ENCODE data around the gene SAPCD2.
"Not testable (repeated sequence)": the region's sequence is repeated elsewhere in the genome, so short reads cannot be mapped to it uniquely, and the experiment has no call there.

SAPCD2 gene

DNA sequence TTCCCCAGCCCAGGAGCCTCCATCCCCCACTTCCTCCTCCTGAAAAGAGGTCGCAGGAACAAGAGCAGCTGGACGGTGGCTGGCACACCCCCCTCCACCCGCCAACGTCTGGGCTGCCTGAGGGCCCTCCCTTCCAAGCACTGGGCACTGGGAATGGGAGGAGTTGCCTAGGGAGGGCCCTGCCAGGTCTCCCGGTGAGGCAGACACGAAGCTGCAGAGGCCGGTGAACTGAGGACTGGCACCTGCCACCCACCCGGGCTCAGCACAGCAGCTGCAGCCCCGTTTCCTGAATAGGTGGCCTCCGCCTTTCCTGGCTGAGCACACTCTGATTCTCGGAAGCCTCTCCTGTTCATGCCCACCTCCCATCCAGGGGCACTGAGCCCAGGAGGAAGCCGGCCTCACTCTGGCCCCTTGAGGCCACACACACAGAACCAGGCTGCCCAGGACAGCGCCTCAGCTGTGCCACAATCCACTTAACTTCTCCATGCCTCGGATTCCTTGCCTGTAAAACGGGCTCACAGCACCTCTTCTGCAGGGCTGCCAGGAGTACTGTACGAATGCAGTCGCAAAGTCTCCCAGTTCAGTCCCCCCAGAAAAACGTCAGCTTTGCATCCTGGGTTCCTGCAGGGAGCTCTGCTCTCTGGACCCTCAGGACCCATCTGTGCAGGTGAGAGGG lies 25.7 kb downstream of the SAPCD2 start:
- no peak for DNase-seq

DNA sequence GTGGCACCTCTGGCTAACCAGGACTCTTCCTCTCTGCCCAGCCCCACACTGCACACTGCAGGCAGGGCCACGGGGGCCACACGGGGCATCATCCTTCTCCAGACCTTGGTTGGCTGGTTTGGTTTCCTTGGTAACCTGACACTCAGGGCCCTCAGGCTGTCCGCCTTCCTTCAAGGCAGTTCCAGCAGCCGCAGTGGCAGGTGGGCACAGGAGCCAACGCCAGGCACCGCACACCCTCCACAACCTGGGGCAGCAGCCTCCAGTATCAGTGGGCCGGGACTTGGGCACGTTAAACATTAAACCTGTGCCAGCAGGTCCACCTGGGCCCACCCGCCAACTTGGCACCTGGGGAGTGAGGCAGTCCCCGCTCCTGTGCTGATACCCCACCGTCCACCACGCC lies 26.3 kb downstream of the SAPCD2 start:
- DNase-seq, result no peak

DNA sequence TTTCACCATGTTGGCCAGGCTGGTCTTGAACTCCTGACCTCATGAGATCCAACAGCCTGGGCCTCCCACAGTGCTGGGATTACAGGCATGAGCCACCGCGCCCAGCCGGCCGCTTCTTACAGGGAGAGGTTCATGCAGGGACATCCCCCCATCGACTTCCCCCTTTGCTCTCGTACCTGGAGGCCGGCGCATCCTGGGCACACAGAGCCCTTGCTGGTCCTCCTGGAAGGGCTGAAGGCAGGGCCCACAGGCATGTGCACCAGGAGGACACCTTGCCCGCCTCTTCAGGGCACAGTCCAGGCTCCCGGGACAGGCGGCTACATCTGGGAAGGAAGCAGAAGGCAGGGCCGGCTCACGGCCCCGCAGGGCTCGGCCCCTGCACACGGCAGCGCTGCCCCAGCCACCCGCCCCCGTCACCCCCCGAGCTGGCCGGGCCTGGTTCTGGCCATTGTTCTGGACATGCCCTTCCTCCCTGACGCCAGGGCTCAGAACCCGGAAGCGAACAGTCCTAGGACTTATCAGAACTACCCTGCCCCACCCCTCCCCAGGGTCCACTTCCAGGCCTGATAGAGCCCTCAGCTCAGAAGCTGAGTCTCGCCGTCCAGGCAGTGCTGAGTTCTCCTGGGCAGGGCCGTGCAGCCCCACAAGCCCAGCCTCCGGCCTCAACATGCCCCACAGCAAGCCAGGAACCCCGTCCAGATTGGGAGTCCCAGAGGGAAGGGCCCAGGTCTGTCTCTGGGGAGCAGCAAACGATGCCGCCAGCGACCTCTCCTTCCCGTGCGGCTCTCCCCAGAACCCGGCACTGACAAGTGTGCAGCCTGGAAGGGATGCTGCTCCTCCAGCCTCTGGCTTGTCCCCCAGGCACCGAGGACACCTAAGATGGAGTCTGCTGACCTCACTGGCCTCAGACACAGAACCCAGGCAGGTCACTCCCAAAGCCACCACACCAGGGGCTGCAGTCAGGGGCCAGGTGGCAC lies 27.3 kb downstream of the SAPCD2 start:
- DNase-seq, result no peak

DNA sequence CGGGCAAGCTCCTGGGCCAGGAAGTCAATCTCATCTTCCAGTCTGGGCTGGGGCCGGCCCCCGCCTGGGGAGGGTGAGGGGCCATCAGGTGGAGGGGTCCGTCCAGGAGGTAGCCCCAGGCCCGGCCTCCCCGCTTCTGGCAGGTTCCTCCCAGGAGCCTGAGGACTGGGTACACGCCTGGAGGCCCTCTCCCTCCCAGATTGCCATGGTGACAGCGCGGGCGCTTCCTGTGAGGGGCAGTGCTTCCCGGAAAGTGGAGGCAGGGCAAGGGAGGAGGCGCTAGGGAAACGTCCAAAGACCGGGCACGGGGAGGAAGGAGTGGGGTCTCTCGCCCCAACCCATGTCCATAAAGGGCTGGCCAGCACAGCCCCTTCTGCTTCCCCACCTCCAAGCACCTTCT lies 29.2 kb downstream of the SAPCD2 start:
- DNase-seq, result no peak

DNA sequence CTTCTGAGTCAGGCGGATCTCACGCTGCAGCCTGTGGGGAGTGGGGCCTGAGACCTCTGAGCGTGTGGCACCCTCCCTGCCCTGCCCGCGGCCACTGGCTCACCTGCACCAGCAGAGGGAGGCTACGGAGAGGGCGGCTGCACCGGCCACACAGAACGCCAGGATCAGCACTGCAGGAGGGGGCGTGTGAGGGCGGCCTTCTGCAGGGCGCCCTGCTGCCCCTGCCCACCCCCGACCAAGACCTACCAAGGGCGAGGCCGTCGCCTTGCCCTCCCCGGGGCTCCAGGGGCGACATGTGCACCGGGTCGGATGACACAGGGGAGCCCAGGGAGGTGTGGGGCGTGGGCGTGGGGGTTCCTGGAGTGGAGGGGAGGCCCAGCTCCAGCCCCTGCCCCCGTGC lies 29.8 kb downstream of the SAPCD2 start:
- DNase-seq, result no peak

DNA sequence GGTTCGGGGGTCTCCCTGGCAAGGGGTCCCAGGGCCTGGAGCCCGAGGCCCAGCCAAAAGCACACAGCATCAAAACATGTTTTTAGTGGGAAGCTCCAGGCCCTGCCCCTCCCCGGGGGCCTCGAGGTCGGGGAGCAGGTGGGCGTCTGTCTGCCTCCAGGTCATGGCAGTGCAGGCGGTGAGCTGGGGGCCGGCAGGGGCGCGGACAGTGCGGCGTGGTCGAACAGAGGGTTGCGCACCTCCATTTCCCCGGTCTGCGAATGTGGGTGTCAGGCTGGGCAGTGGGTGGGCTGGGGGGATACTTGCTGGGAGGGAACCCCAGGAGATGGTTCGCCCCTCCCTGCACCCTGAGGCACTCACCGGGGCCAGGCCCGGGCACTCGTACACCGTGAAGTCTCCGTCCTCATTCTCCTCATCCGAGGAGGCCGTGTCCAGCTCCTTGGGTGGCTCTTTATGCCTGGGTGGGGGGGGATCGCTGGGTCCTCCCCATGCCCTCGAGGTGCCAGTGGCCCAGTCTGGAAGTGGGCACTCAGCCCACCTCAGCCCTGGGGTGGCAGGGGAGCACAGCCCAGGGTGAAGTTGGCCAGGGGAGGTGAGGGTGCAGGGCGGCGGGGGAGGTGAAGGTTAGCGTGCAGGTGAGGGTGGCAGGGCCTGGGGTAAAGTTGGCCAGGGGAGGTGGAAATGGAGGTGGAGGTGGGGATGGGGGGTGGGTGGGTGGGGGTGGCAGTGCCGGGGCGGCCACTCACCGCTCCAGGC lies 30.6 kb downstream of the SAPCD2 start:
- no peak for DNase-seq

DNA sequence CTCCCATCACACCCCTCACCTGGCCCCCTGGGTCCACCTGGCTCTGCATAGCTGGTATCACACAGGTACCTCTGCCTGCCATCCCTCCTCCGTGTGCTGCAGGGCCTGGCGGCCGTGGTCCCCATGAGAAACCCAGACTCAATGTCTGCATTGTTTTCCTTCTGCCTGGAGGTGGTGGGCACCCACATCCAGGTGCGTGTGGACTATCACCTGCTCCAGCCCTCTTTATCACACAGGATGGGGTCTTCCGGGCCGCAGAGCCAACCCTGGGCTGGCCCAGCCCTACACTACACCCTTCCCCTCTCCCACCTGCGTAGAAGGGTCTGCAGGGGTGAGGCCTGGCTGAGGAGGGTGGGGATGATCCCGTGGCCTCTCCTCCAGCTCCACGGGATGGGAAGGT lies 31.4 kb downstream of the SAPCD2 start:
- DNase-seq, result no peak

DNA sequence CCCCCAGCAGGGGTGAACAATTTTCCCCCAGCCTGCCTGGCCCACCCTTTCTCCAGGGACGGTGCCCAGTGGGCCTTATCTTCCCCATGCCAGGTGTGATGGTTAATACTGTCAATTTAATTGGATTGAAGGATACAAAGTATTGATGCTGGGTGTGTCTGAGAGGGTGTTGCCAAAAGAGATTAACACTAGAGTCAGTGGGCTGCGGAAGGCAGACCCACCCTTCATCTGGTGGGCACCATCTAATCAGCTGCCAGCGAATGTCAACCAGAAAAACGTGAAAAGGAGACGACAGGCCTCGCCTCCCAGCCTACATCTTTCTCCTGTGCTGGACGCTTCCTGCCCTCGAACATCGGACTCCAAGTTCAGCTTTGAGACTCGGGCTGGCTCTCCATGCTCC lies 32.9 kb downstream of the SAPCD2 start:
- no peak for DNase-seq

DNA sequence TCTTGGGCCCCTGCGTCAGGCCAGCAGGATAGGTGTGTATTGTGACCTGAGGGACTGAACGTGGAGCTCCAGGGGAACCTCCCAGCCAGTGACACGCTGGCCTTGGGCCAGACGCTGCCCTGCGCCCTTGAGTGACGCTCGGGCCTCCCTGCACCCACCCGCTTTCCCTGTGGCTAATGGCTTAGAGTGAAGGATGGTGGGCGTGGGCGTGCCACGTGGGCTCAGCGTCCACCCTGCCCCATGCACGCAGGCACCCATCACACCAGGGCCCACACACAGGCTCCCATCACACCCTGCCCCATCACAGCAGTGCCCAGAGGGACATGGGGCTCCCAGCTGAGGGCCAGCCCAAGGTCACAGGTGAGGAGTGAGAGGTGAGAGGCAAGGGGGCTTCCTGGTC lies 33.3 kb downstream of the SAPCD2 start:
- DNase-seq, result no peak

DNA sequence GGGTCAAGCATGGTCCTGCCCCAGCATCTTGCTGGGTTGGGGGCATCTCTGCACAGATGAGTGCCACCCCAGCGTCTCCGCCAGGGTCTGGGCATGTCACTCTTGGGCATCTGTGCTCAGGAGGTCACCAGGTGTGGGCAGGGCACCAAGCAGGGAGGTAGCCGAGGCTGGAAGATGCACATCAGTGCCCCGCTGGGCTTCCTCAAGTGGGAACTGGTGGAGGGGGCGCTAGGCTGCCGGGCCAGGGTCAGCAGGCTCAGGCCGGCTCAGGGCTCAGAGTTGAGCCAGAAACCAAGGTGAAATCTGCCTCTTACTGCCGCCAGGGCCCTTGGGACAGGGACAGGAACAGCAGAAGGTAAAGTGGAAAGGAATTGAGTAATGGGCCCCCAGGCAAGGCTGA lies 34.4 kb downstream of the SAPCD2 start:
- no peak for DNase-seq

DNA sequence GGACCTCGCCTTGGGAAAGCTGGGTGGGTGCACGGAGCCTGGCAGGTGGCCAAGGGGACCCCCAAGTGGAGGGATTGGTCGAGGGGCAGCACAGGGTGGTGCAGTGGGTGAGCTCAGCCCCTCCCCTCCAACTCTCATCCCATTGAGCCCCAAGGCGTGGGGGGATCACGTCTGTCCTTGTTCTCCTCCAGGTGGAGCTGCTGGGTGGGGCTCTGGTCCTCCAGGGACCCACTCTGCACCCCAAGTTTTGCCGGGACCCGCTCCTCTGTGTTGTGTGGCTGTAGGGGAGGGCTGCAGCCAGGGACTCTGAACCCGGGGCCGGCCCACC lies 34.9 kb downstream of the SAPCD2 start:
- DNase-seq, result no peak

DNA sequence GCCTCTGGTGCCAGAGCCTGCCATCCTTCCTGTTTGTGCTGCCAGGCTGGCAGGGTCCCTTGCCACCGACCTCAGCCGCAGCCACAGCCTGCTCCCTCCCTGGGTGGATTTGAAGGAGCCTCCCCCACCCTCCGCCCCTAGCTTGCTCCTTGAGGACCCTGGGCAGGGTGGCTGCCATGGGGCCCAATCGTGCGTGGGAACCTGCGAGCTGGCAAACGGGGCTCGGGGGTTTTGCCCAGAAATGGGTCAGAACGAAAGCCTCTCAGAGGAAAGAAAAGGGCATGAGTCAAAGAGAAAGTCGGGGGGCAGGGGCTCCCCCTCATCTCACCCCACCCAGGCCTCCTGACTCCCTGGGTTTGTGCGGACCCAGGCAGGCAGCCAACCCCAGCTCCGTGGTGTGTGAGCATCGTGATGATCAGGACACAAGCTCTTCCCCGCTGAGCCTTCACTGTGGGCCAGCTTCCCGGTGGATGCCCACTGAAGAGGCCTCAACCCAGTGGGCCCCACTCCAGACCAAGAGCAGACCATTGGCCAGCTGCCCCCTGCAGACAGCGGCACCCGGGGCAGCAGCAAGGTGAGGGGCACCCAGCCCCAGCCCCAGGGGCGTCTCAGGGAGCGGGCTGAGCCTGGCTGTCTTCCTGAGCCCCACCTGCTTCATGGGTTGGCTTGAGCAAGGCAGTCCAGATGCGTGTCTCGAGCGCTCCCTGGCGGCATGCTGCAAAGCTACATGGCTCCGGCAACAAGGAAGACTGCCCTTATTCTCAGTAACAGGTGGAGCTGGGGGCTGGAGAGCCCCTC lies 35.4 kb downstream of the SAPCD2 start:
- peak; percentile 92 for DNase-seq

DNA sequence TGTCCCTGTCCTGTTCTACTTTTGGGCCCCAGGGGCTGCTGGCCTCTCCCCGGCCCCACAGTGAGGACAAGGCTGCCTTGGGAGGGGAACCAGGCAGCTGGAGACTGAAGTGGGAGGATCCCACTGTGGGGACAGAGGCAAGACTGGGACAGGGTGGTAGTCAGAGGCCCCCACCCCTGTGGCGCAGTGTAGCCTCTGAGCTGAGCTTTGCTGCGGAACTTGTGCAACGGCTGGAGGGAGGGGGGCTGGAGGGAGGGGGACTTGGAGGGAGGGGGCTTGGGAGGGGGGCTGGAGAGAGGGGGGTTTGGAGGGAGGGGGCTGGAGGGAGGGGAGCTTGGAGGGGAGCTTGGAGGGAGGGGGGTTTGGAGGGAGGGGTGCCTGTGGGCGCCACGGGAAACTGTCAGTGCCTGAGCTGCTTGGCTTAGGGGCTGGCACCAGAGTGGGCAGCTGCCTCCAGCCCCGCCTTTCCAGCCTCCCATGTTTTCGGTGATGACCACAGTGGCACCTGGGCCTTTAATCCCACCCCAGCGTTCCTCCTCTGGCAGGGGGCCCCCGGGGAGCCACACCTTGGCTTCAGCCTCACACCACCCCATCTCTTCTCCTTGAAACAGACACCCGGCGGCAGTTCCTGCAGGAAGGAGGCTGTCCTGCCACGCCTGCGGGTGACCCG lies 36.2 kb downstream of the SAPCD2 start:
- DNase-seq, result no peak

DNA sequence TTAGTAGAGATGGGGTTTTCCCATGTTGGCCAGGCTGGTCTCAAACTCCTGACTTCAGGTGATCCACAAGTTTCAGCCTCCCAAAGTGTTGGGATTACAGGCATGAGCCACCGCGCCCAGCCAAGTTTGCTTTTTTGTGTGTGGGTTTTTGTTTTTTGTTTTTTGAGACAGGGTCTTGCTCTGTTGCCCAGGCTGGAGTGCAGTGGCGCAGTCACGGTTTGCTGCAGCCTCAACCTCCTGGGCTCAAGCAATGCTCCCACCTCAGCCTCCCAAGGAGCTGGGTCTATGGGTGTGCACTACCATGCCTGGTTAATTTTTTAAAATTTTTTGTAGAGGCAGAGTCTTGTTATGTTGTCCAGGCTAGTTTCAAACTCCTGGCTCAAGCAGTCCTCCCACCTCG lies 36.9 kb downstream of the SAPCD2 start:
- not testable (repeated sequence) for DNase-seq

DNA sequence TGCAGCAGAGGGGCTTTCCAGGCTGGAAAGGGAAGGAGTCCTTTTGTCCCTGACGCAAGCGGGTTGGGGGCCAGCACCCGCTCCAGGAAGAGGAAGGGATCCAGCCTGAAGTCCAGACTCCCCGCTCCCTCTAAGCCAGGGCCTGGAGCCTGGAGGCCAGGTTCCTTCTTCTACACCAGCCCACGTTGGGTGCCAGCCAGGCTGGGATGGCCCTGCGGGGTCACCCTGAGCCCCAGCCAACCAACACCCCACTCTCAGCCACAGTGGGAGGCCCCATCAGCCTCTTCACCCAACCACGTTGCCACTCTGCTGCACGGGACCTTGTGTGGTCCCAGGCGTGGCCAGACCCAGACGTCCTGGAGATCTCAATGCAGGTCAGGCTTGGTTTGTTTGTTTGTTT lies 37.5 kb downstream of the SAPCD2 start:
- peak; percentile 26 for DNase-seq

DNA sequence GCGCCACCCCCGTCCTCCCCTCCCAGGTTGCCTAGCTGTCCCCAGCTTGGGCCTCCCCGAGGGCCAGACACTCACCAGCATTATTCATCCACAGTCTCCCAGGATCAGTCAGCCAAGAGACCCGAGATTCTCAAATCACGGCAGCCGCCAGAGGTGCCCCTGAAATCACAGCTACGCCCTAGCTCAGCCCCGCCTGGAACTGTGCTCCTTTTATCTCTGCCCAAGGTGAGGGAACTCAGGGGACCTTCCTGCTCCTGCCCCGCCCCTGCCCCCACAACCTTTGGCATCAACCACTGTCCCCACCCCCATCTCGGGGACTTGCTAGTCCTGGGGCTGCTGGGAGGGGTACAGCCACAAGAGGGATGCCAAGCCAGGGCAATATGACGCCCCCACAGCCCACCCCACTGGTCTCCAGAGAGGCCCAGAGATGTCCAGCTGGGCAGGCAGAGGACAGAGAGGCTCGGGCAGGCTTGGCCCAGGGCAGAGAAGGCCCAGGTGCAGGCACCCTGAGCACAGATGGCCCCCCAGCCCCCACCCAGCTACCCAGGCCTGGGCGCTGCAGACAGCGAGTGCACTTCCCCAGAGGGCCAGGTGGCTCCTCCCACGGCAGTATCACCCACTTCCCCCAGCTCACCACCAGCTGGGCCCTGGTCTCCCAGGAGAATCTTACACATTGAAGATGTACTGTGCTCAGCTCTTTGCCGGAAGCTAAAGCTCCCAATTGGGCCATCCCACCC lies 38.3 kb downstream of the SAPCD2 start, which contains the start of gene FUT7:
TSS of gene FUT7 (minus strand) at position 185 of the 737 bp plus-strand sequence. CDS start at position 88, 97 bp downstream.
- DNase-seq, result peak; percentile 46

DNA sequence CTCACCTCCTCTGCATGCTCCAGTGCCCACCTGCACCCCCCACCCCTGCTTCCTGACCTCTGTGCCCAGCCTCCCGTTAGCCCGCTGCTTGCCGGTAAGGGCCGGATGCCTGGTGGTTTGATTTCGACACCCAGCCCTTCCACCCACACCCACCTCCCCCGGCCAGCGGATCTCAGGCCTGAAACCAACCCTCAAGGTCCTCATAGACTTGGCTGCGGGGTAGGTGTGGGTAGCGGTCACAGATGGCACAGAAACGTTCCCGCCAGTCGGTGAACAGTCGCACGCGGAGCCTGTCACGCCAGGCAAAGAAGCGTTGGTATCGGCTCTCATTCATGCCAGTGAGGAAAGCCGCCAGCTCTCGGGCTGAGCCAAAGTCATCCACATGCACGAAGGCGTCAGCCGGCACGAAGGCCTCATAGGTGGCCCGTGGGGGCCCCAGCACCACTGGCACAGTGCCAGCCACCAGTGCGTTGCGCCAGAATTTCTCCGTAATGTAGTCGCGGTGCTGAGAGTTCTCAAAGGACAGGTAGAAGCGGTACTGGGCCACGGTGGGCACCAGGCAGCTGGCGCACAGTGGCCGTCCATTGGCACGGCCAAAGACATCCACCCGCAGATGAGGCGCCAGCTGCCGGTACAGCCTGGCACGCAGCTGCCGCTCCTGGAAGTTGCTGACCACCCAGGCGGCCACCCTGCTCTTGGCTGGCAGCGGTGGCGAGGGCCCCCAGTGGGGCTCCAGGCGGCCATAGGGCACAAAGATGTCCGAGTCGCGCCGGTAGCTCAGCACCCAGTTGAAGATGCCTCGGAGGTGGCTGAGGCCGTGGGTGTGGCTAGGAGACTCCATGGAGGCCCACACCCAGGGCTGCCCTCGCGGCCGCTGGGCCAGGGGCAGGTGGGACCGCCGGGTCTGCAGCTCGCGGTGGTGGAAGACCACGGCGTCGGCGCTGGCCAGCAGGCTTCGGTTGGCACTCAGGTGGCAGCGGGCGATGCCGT lies 39.5 kb downstream of the SAPCD2 start:
- peak; percentile 51 for DNase-seq

DNA sequence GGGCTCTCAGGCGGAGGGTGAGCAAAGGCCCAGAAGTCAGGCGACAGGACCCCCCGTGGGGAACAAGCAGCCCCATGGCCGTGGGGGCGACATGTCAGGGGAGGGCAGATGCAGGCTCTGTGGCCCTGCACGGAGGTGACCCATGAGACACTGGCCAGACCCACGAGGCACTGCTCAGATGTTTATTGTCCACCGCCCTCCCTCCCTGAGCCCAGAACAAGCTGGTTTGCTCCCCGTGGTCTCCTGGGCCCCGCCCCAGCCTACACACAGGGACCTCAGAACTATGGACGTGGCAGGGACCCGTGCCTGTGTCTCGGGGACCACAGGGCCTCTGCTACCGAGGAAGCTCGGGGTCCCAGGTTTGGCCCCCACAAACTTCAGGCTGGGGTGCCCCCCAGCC lies 40.4 kb downstream of the SAPCD2 start:
- no peak for DNase-seq

DNA sequence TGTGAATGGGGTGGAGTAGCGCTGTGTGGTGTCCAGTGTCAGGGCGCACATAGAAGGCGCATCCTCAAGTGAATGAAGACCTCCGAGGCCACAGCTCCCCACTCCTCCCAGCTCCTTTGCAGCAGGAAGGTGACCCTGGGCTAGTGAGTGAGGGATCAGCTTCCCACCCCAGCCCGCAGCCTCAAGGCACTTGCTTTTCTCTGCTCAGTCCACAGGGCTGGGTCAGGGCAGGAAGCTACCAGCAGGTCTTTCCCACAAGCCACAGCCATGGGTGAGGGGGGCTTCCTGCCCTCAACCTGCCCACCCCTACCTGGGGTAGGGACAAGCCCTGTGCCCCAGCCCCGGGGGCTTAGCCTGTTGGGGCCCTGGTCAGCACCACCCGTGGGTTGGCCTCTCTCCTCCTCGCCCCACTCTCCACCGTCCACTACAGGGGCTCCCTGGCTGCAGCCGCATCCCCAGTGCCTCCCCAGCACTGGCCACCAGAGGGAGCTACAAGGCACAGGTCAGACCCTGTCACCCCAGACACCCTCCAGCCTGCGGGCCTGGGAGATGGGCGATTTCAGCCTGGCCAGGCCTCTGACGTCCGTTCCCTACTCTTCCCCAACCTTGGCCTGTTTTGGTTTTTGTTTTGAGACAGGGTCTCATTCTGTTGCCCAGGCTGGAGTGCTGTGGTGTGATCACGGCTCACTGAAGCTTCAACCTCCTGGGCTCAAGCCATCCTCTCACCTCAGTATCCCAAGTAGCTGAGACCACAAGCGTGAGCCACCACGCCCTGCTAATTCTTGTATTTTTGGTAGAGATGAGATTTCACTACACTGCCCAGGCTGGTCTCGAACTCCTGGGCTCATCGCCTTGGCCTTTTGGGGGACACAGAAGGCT lies 41.1 kb downstream of the SAPCD2 start:
- DNase-seq, result peak; percentile 81

All from CD4-positive, alpha-beta T cell treated with Interleukin-17A for 4 hours (primary cell).